Right lobe of liver (tissue), 6 donors: ENCODE data around the gene CAMKK2. TPM values are rescaled to one million over a fixed set of nuclear protein-coding genes. Genes with fewer than 3 reads are reported as not detected.
"Not testable (repeated sequence)": the region's sequence is repeated elsewhere in the genome, so short reads cannot be mapped to it uniquely, and the experiment has no call there.

Source experiments
- ATAC-seq, 4 donors: fragments of 200-7000 bp; cut with Tn5 transposase; one replicate each; pipeline ENCODE4 v1.9.1; 2020; ENCODE audit warnings: mild to moderate bottlenecking in 4 of 4, moderate library complexity in 4 of 4
- DNase-seq, 3 donors: peaks; one replicate each; pipeline ENCODE4 v3.0.0-alpha.2; 2020
- H3K27ac ChIP-seq, 3 donors: fragments of 200-600 bp; one replicate each; pipeline ENCODE4 v1.8.0; 2022
- H3K27me3 ChIP-seq, 2 donors: fragments of 200-600 bp; one replicate each; pipeline ENCODE4 v1.8.0; 2022
- H3K36me3 ChIP-seq, 4 donors: fragments of 200-600 bp; sonication (generic) in 1 of 4; one replicate each; pipeline versions ENCODE4 v1.5.1 to v1.8.0; 2017 to 2022; ENCODE audit warnings: control low read depth in 1 of 4
- H3K4me1 ChIP-seq, 4 donors: fragments of 200-600 bp; sonication (generic) in 1 of 4; one replicate each; pipeline versions ENCODE4 v1.5.1 to v1.8.0; 2017 to 2022; ENCODE audit warnings: control low read depth in 1 of 4
- H3K4me3 ChIP-seq, 3 donors: fragments of 200-600 bp; one replicate each; pipeline ENCODE4 v1.8.0; 2022
- H3K9me3 ChIP-seq, 4 donors: fragments of 200-600 bp; sonication (generic) in 1 of 4; one replicate each; pipeline versions ENCODE4 v1.5.1 to v1.8.0; 2017 to 2022; ENCODE audit warnings: control low read depth in 1 of 4
- POLR2A ChIP-seq: fragments of 450-650 bp; IDR thresholded peaks from one replicate; pipeline ENCODE4 v1.6.1; 2017; ENCODE audit warnings: antibody characterized with exemption, mild to moderate bottlenecking
- WGBS: methylation state at CpG from one replicate; pipeline ENCODE4 v1.1.6; 2018; ENCODE audit warnings: low coverage, low lambda C conversion rate; ENCODE audit not compliant: insufficient coverage; ENCODE audit errors: missing lambda C conversion rate; 5-methylcytosine and 5-hydroxymethylcytosine counted together
- intact Hi-C, 2 donors: fragments of 100-400 bp; cut with DNase I; formaldehyde crosslinking; loops; one replicate each; pipeline versions ENCODE4 v1.11.2 to v1.14.1; 2022
- total RNA-seq, 6 experiments: library from RNA; depleted of rRNA in 2 of 6; stranded (reverse); fragments of >200 nt in 2 of 6; fragmentation: NEBNext Ultra II Directional in 3 of 6; extraction: Animal tissue kit (Norgen Biotek cat#: 25700) in 3 of 6; gene quantifications; one replicate each; pipeline versions ENCODE4 v1.1.0 to v1.2.4, GENCODE V29; 2016 to 2023
- TF ChIP-seq, protein P1 (sequence below), 4 donors: fragments of 200-600 bp in 3 of 4; fragments of 450-650 bp in 1 of 4; IDR thresholded peaks; one replicate each; pipeline versions ENCODE4 v1.5.1 to v1.8.0; 2016 to 2022; ENCODE audit warnings: antibody characterized with exemption in 4 of 4, mild to moderate bottlenecking in 2 of 4
- donor health status: DM: no; HTN: yes; CAD: no.
- donor health status: DM: no; HTN: no; CAD: no.
- donor health status: DM: no; HTN: no; CAD: no.
- donor health status: DM: no; HTN: yes; CAD: no.
- donor health status: DM: no; HTN: yes; CAD: no.

The CAMKK2 gene
- total RNA-seq, 6 experiments from 2014 or later = 20.6 to 31.8 (median 24.1) TPM

DNA sequence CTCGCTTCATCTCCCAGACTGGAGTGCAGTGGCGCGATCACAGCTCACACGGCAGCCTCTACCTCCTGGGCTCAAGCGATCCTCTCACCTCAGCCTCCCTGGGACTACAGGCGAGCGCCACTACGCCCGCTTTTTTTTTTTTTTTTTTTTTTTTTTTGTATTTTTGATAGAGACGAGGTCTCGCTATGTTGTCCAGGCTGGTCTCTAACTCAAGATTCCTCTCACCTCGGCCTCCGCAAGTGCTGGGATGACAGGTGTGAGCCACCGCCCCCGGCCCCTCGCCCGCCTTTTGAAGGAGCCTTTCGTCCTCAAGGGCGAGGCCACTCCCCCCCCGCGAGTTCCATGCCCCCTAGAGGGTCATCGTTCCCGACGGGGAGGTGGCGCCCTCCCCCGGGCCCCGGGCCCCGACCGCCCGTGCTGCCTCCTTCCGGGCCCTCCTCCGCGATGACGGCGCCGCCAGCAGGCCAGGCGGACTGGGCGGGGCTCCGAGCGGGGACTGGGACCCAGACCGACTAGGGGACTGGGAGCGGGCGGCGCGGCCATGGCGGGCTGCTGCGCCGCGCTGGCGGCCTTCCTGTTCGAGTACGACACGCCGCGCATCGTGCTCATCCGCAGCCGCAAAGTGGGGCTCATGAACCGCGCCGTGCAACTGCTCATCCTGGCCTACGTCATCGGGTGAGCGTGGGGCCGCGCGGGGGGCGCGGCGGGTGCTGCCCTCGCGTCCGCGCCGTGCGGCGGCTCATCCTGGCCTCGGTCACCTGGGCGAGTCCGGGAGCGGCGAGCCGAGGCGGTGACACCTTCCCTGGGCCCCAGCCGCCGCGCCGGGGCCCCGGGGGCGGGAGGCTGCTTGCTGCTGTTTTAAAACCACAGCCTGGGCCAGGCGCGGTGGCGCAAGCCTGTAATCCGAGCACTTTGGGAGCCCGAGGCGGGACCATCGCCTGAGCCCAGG is 86.6 kb downstream of the CAMKK2 start, which contains the start of gene P2RX4:
Gene P2RX4, plus strand, starts transcription at position 506 of the 949 bp plus-strand sequence. Its CDS starts 36 bp downstream, at position 542.
- Histone ChIP-seq H3K27ac (peak within 1 kb of the TSS; percentile 92 to 95 (median 94)), H3K36me3 (no peaks in the 10 kb centered on the region), H3K4me1 (peaks cover 0 to 7% (median 3%) of the 10 kb centered on the region in 4 donors), H3K27me3 (no peaks in the 10 kb centered on the region), H3K4me3 (peak within 1 kb of the TSS; percentile 66 to 83 (median 79)), H3K9me3 (no peaks in the 10 kb centered on the region)
- intact Hi-C loops = no loop called here
- TF ChIP-seq POLR2A = peak; percentile 98
- TF ChIP-seq, protein P1, sequence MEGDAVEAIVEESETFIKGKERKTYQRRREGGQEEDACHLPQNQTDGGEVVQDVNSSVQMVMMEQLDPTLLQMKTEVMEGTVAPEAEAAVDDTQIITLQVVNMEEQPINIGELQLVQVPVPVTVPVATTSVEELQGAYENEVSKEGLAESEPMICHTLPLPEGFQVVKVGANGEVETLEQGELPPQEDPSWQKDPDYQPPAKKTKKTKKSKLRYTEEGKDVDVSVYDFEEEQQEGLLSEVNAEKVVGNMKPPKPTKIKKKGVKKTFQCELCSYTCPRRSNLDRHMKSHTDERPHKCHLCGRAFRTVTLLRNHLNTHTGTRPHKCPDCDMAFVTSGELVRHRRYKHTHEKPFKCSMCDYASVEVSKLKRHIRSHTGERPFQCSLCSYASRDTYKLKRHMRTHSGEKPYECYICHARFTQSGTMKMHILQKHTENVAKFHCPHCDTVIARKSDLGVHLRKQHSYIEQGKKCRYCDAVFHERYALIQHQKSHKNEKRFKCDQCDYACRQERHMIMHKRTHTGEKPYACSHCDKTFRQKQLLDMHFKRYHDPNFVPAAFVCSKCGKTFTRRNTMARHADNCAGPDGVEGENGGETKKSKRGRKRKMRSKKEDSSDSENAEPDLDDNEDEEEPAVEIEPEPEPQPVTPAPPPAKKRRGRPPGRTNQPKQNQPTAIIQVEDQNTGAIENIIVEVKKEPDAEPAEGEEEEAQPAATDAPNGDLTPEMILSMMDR (IDR thresholded peaks at IDR 0.05) = peak; percentile 9 to 45 (median 37)
- DNase-seq (peak; percentile 83 to 92 (median 91)), ATAC-seq (peak; percentile 82 to 93 (median 91))
- WGBS = 43% methylated on average over 13 of the region's 97 CpGs

DNA sequence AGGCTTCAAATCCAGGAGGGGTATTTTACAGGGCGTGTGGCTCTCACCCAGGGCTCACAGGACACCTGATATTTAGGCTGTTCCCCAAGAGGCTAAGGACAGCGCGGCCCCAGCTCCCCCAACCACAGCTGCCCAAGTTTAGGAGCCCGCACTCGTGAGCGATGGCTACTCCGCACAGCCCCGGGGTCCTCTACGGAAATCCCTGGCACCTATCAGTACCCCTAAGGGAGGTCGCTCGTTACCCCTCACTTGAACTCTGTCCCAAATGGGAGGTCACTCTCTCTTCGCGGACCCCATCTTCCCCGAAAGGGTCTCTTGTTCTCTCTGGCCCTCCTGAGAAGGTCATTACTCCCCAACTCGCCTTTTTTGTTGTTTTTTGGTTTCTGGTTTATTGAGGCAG is 87.3 kb downstream of the CAMKK2 start:
- peak overlapping the region in 2 of 3 donors; percentile 92 to 95 for H3K27ac ChIP-seq
- WGBS = 60% methylated on average over 2 of the region's 15 CpGs
- intact Hi-C loops = no loop called here

DNA sequence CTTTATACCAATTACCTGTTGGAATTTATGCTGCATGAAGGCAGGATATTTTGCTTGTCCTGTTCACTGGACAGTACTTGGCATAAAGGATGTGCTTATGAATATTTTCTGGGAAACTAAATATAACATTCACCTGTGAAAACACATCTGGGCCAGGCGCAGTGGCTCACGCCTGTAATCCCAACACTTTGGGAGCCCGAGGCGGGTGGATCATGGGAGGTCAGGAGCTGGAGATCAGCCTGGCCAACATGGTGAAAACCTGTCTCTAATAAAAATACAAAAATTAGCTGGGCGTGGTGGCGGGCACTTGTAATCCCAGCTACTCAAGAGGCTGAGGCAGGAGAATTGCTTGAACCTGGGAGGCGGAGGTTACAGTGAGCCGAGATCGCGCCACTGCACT is 87.9 kb downstream of the CAMKK2 start:
- peak in 1 of 3 donors; percentile 28 for DNase-seq
- H3K36me3 ChIP-seq, H3K4me3 ChIP-seq, H3K4me1 ChIP-seq, H3K27ac ChIP-seq, intact Hi-C loops, ATAC-seq, H3K27me3 ChIP-seq, H3K9me3 ChIP-seq: not testable (repeated sequence)
- WGBS = 90% methylated on average over 9 of the region's 10 CpGs

More for the DNA sequence above, 87.3 kb downstream of the CAMKK2 start:
- Histone ChIP-seq H3K4me1 (peaks cover 0 to 6% (median under 1%) of the 10 kb centered on the region in 4 donors), H3K4me3 (peak overlapping the region in 1 of 3 donors; percentile 66), H3K27me3 (no peaks in the 10 kb centered on the region), H3K9me3 (no peaks in the 10 kb centered on the region), H3K36me3 (no peaks in the 10 kb centered on the region)
- no peak for TF ChIP-seq POLR2A
- TF ChIP-seq, protein P1 (IDR thresholded peaks at IDR 0.05) = no peak
- DNase-seq (peak in 1 of 3 donors; percentile 54), ATAC-seq (no peak)

DNA sequence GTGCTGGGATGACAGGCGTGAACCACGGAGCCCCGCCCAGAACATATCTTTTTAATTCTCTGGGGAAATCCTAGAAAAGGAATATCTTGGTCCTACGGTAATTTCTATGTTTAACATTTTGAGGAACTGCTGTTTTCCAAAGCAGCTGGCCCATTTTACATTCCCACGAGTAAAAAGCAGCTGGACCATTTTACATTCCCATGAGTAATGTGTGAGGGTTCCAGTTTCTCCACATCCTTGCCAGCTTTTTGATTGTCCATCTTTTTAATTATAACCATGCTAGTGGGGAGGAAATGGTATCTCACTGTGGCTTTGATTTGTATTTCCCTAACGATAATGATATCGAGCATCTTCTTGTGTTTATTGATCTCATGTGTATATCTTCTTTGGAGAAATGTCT is 91.0 kb downstream of the CAMKK2 start:
- intact Hi-C loops = no loop called here
- TF ChIP-seq, protein P1 (IDR thresholded peaks at IDR 0.05) = no peak
- TF ChIP-seq POLR2A = no peak
- H3K27ac ChIP-seq = no peak overlapping the region
- ATAC-seq (no peak), DNase-seq (no peak)
- WGBS = 71% methylated on average over 5 of the region's 7 CpGs
- H3K27me3 ChIP-seq = no peaks in the 10 kb centered on the region
- no peaks in the 10 kb centered on the region for H3K36me3 ChIP-seq
- H3K4me1 ChIP-seq = peaks cover 0 to under 1% (median 0%) of the 10 kb centered on the region in 4 donors
- H3K4me3 ChIP-seq = no peak overlapping the region
- no peaks in the 10 kb centered on the region for H3K9me3 ChIP-seq

DNA sequence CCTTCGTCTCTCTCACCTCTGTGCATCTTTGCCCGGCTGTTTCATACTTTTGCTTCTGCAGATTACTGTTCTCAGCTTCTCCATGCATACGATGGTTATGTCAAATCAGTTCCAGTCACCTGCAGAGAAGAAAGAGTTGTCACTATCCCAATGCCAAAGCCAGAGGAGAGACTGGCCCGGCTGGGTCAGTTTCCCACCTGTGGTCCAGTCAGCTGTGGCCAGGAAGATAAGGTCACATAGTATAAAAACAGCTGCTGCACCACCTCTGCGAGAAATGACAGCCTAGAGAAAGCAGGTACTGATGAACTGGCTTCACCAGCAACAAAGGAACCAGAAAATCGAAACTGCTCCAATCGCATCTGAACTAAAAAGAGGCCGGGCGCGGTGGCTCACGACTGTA is 93.0 kb downstream of the CAMKK2 start:
- no peak for ATAC-seq

More for the DNA sequence above, 93.0 kb downstream of the CAMKK2 start:
- Histone ChIP-seq H3K27ac (no peak overlapping the region), H3K27me3 (no peaks in the 10 kb centered on the region), H3K4me1 (no peaks in the 10 kb centered on the region), H3K9me3 (no peaks in the 10 kb centered on the region), H3K36me3 (no peaks in the 10 kb centered on the region), H3K4me3 (no peak overlapping the region)
- intact Hi-C loops = no loop called here
- no peak for TF ChIP-seq POLR2A
- TF ChIP-seq, protein P1 (IDR thresholded peaks at IDR 0.05) = no peak
- 80% methylated on average over 9 of the region's 11 CpGs for WGBS
- DNase-seq = no peak
